ENCODE measurements around the gene ANKRD55.
"Not testable (repeated sequence)": the region's sequence is repeated elsewhere in the genome, so short reads cannot be mapped to it uniquely, and the experiment has no call there.

Gene ANKRD55

GRCh38 chr5:56159521-56159947 lies 73.6 kb downstream of the ANKRD55 start:
- Histone ChIP-seq H3K36me3 (replicated peaks; ENCODE audit: insufficient read depth, low read length) (no peaks in the 10 kb centered on the region), H3K9me3 (replicated peaks; ENCODE audit: insufficient read depth, low read length) (no peaks in the 10 kb centered on the region), H3K9me2 (replicated peaks; ENCODE audit: insufficient read depth, low read length) (no peaks in the 10 kb centered on the region), H3K9ac (ENCODE audit: low read length) (no peak overlapping the region), H3K79me2 (ENCODE audit: low read length) (no peaks in the 10 kb centered on the region), H3K27ac (ENCODE audit: low read length) (no peak overlapping the region), H2AFZ (ENCODE audit: low read length) (no peak overlapping the region), H3K4me1 (ENCODE audit: low read length) (peaks cover 50% of the 10 kb centered on the region), H3F3A (ENCODE audit: insufficient read depth, low read length) (peaks cover 28% of the 10 kb centered on the region), H4K20me1 (ENCODE audit: insufficient read depth, low read length) (no peaks in the 10 kb centered on the region), H3K4me2 (ENCODE audit: low read depth, low read length) (no peak overlapping the region), H3K4me3 (ENCODE audit: low read length) (no peak overlapping the region), H3K27me3 (replicated peaks; ENCODE audit: insufficient read depth, low read length) (no peaks in the 10 kb centered on the region)
- TF ChIP-seq EZH2 (optimal IDR thresholded peaks at IDR 0.05; ENCODE audit: low read depth, low read length), result no peak
- no peak for DNase-seq

- Histone ChIP-seq H3K4me2 (ENCODE audit: low read depth, low read length) (no peak overlapping the region), H3K9me2 (replicated peaks; ENCODE audit: insufficient read depth, low read length) (no peaks in the 10 kb centered on the region), H3K4me1 (ENCODE audit: low read length) (peaks cover 55% of the 10 kb centered on the region), H3K9me3 (replicated peaks; ENCODE audit: insufficient read depth, low read length) (no peaks in the 10 kb centered on the region), H3K79me2 (ENCODE audit: low read length) (0 out of 2 replicates have a peak, but pooled peaks cover under 1% of the 10 kb centered on the region), H3F3A (ENCODE audit: insufficient read depth, low read length) (peaks cover 33% of the 10 kb centered on the region), H3K9ac (ENCODE audit: low read length) (no peak overlapping the region), H3K4me3 (ENCODE audit: low read length) (no peak overlapping the region), H4K20me1 (ENCODE audit: insufficient read depth, low read length) (no peaks in the 10 kb centered on the region), H3K36me3 (replicated peaks; ENCODE audit: insufficient read depth, low read length) (no peaks in the 10 kb centered on the region), H3K27ac (ENCODE audit: low read length) (no peak overlapping the region), H2AFZ (ENCODE audit: low read length) (no peak overlapping the region), H3K27me3 (replicated peaks; ENCODE audit: insufficient read depth, low read length) (no peaks in the 10 kb centered on the region)
- TF ChIP-seq, protein P1, sequence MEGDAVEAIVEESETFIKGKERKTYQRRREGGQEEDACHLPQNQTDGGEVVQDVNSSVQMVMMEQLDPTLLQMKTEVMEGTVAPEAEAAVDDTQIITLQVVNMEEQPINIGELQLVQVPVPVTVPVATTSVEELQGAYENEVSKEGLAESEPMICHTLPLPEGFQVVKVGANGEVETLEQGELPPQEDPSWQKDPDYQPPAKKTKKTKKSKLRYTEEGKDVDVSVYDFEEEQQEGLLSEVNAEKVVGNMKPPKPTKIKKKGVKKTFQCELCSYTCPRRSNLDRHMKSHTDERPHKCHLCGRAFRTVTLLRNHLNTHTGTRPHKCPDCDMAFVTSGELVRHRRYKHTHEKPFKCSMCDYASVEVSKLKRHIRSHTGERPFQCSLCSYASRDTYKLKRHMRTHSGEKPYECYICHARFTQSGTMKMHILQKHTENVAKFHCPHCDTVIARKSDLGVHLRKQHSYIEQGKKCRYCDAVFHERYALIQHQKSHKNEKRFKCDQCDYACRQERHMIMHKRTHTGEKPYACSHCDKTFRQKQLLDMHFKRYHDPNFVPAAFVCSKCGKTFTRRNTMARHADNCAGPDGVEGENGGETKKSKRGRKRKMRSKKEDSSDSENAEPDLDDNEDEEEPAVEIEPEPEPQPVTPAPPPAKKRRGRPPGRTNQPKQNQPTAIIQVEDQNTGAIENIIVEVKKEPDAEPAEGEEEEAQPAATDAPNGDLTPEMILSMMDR (IDR thresholded peaks at IDR 0.05; ENCODE audit: low read length), result no peak
- no peak for TF ChIP-seq EZH2phosphoT487 (IDR thresholded peaks at IDR 0.05; ENCODE audit: low read length)
- no peak for TF ChIP-seq EZH2 (optimal IDR thresholded peaks at IDR 0.05; ENCODE audit: low read depth, low read length)
- DNase-seq, result no peak
These were observed 74.7 kb downstream of the ANKRD55 start for GRCh38 chr5:56158331-56158960.

DNA sequence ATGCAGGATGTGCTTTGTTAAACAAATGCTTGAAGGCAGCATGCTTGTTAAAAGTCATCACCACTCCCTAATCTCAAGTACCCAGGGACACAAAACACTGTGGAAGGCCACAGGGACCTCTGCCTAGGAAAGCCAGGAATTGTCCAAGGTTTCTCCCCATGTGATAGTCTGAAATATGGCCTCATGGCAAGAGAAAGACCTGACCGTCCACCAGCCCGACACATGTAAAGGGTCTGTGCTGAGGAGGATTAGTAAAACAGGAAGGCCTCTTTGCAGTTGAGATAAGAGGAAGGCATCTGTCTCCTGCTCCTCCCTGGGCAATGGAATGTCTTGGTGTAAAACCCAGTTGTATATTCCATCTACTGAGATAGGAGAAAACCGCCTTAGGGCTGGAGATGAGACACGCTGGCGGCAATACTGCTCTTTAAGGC lies 75.9 kb downstream of the ANKRD55 start:
- DNase-seq; H3K9me2 ChIP-seq (replicated peaks; ENCODE audit: insufficient read depth, low read length); H3K9ac ChIP-seq (ENCODE audit: low read length); H3K4me2 ChIP-seq (ENCODE audit: low read depth, low read length); H3K79me2 ChIP-seq (ENCODE audit: low read length); H3K27me3 ChIP-seq (replicated peaks; ENCODE audit: insufficient read depth, low read length); H4K20me1 ChIP-seq (ENCODE audit: insufficient read depth, low read length); H2AFZ ChIP-seq (ENCODE audit: low read length); H3K9me3 ChIP-seq (replicated peaks; ENCODE audit: insufficient read depth, low read length); H3K36me3 ChIP-seq (replicated peaks; ENCODE audit: insufficient read depth, low read length); H3K4me3 ChIP-seq (ENCODE audit: low read length): not testable (repeated sequence)
- peaks cover 44% of the 10 kb centered on the region for H3F3A ChIP-seq (ENCODE audit: insufficient read depth, low read length)
- H3K27ac ChIP-seq (ENCODE audit: low read length), result peak overlapping the region; percentile 86; the same call in 1 of the 2 replicates
- peaks cover 63% of the 10 kb centered on the region for H3K4me1 ChIP-seq (ENCODE audit: low read length)

GRCh38 chr5:56156585-56157190 lies 76.4 kb downstream of the ANKRD55 start:
- H4K20me1 ChIP-seq (ENCODE audit: insufficient read depth, low read length); H3K27me3 ChIP-seq (replicated peaks; ENCODE audit: insufficient read depth, low read length); H3K9me3 ChIP-seq (replicated peaks; ENCODE audit: insufficient read depth, low read length); H3K36me3 ChIP-seq (replicated peaks; ENCODE audit: insufficient read depth, low read length); H3K9me2 ChIP-seq (replicated peaks; ENCODE audit: insufficient read depth, low read length); H3K79me2 ChIP-seq (ENCODE audit: low read length); H3K9ac ChIP-seq (ENCODE audit: low read length); H3K4me3 ChIP-seq (ENCODE audit: low read length): not testable (repeated sequence)
- peak; percentile 90 for DNase-seq
- H3K4me1 ChIP-seq (ENCODE audit: low read length), result peaks cover 62% of the 10 kb centered on the region
- peak overlapping the region; percentile 86 for H3K27ac ChIP-seq (ENCODE audit: low read length)
- H3F3A ChIP-seq (ENCODE audit: insufficient read depth, low read length), result peaks cover 49% of the 10 kb centered on the region
- H3K4me2 ChIP-seq (ENCODE audit: low read depth, low read length), result peak overlapping the region; percentile 7; the same call in 1 of the 2 replicates
- 0 out of 2 replicates have a peak overlapping the region, but pooled peaks have one; percentile 50 for H2AFZ ChIP-seq (ENCODE audit: low read length)
